Loucy (cell line): Measurements from ENCODE around the gene DEFB121.
"Not testable (repeated sequence)": the region's sequence is repeated elsewhere in the genome, so short reads cannot be mapped to it uniquely, and the experiment has no call there.

Experiments used
- EZH2phosphoT487 ChIP-seq: fragments of 200-600 bp; IDR thresholded peaks from 2 replicates; pipeline ENCODE4 v1.6.1; 2018; ENCODE audit warnings: antibody characterized with exemption, mild to moderate bottlenecking, moderate library complexity, borderline replicate concordance
- TF ChIP-seq, protein P1 (sequence below): fragments of 200-600 bp; sonication (generic); conservative IDR thresholded peaks from 2 replicates; pipeline ENCODE4 v1.5.1; 2014; ENCODE audit warnings: mild to moderate bottlenecking, antibody characterized with exemption, low read length

DNA sequence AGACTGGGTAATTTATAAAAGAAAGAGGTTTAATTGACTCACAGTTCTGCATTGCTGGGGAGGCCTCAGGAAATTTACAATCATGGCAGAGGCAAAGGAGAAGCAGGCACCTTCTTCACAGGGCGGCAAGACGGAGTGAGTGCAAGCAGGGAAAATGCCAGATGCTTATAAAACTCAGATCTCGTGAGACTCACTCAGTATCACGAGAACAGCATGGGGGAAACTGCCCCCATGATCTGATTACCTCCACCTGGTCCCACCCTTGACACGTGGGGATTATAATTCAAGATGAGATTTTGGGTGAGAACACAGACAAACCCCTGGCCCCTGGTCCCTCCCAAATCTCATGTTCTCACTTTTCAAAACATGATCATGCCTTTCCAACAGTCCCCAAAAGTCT lies 41.7 kb downstream of the DEFB121 start:
- TF ChIP-seq, protein P1, sequence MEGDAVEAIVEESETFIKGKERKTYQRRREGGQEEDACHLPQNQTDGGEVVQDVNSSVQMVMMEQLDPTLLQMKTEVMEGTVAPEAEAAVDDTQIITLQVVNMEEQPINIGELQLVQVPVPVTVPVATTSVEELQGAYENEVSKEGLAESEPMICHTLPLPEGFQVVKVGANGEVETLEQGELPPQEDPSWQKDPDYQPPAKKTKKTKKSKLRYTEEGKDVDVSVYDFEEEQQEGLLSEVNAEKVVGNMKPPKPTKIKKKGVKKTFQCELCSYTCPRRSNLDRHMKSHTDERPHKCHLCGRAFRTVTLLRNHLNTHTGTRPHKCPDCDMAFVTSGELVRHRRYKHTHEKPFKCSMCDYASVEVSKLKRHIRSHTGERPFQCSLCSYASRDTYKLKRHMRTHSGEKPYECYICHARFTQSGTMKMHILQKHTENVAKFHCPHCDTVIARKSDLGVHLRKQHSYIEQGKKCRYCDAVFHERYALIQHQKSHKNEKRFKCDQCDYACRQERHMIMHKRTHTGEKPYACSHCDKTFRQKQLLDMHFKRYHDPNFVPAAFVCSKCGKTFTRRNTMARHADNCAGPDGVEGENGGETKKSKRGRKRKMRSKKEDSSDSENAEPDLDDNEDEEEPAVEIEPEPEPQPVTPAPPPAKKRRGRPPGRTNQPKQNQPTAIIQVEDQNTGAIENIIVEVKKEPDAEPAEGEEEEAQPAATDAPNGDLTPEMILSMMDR = not testable (repeated sequence)
- not testable (repeated sequence) for TF ChIP-seq EZH2phosphoT487
